ENCODE measurements around the gene APEH. TPM values are rescaled to one million over a fixed set of nuclear protein-coding genes. Genes with fewer than 3 reads are reported as not detected.

The APEH gene
- total and polyA plus RNA-seq, 12 donors, result 36.5 to 166 (median 124) TPM

GRCh38 chr3:49699281-49699979 is 25.3 kb downstream of the APEH start:
- intact Hi-C loops (cut with DNase I), result no loop called here
- Histone ChIP-seq H3K27me3 (no peaks in the 10 kb centered on the region), H3K9me3 (replicated peaks in 1 of 3) (no peaks in the 10 kb centered on the region), H3K27ac (no peak overlapping the region), H3K36me3 (replicated peaks in 1 of 2) (peaks cover 0 to 54% of the 10 kb centered on the region in 2 donors), H3K4me3 (no peak overlapping the region), H3K4me1 (replicated peaks in 1 of 2) (no peaks in the 10 kb centered on the region)
- TF ChIP-seq CTCF (IDR thresholded peaks at IDR 0.05) (no peak), POLR2A (IDR thresholded peaks at IDR 0.05) (no peak)
- 91 to 96% (median 94%) methylated on average over 11 to 16 of the region's 16 CpGs for WGBS, 4 donors
- no peak for DNase-seq

DNA sequence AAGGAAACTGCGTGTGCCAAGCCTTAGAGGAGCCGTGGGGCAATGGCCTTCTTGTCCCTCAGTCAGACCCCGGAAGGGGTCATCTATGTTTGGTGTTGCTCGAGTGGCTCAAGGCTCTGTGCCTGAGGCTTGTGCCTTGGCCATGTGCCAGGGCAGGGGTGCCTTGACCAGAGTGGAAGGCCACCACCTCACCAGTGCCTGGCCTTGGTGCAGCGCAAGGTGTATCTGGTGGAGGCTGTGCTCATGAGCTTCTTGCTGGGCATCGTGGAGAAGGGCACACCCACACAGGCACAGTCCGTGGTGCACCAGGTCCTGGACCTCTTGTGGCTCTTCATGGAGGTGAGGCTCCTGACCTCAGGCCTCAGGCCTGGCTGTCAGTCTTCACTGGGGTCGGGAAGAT is 25.9 kb downstream of the APEH start:
- Histone ChIP-seq H3K4me1 (replicated peaks in 1 of 2) (no peaks in the 10 kb centered on the region), H3K4me3 (no peak overlapping the region), H3K36me3 (replicated peaks in 1 of 2) (peaks cover 0 to 59% of the 10 kb centered on the region in 2 donors), H3K27ac (no peak overlapping the region), H3K9me3 (replicated peaks in 1 of 3) (no peaks in the 10 kb centered on the region), H3K27me3 (no peaks in the 10 kb centered on the region)
- WGBS, 4 donors, result 66 to 72% (median 69%) methylated on average over 4 to 8 of the region's 8 CpGs
- TF ChIP-seq POLR2A (IDR thresholded peaks at IDR 0.05) (no peak), CTCF (IDR thresholded peaks at IDR 0.05) (no peak)
- DNase-seq, result no peak
- intact Hi-C loops (cut with DNase I), result loop anchor here in 1 of 2 donors (10.0 kb wide), 1 partner anchor 135 kb away; no protein-coding TSS in a partner anchor

GRCh38 chr3:49700453-49701128 is 26.4 kb downstream of the APEH start:
- peaks cover 0 to 64% of the 10 kb centered on the region in 2 donors for H3K36me3 ChIP-seq (replicated peaks in 1 of 2)
- WGBS, 4 donors, result 78 to 87% (median 83%) methylated on average over 10 to 13 of the region's 13 CpGs
- no peaks in the 10 kb centered on the region for H3K9me3 ChIP-seq (replicated peaks in 1 of 3)
- H3K27ac ChIP-seq, result no peak overlapping the region
- no peaks in the 10 kb centered on the region for H3K27me3 ChIP-seq
- TF ChIP-seq POLR2A (IDR thresholded peaks at IDR 0.05), result no peak
- TF ChIP-seq CTCF (IDR thresholded peaks at IDR 0.05), result no peak
- intact Hi-C loops (cut with DNase I), result loop anchor here in 1 of 2 donors (10.0 kb wide), 1 partner anchor 134 kb away; no protein-coding TSS in a partner anchor
- no peaks in the 10 kb centered on the region for H3K4me1 ChIP-seq (replicated peaks in 1 of 2)
- no peak for DNase-seq
- no peak overlapping the region for H3K4me3 ChIP-seq

GRCh38 chr3:49701388-49702077 is 27.4 kb downstream of the APEH start:
- Histone ChIP-seq H3K36me3 (replicated peaks in 1 of 2) (peaks cover 0 to 71% of the 10 kb centered on the region in 2 donors), H3K27me3 (no peaks in the 10 kb centered on the region), H3K9me3 (replicated peaks in 1 of 3) (no peaks in the 10 kb centered on the region), H3K27ac (no peak overlapping the region), H3K4me1 (replicated peaks in 1 of 2) (no peaks in the 10 kb centered on the region), H3K4me3 (no peak overlapping the region)
- no peak for DNase-seq
- peak in 3 of 6 experiments; percentile 9 to 29 (median 16) for TF ChIP-seq CTCF (IDR thresholded peaks at IDR 0.05)
- TF ChIP-seq POLR2A (IDR thresholded peaks at IDR 0.05), result no peak
- WGBS, 4 donors, result 83 to 88% (median 86%) methylated on average over 15 to 21 of the region's 21 CpGs
- intact Hi-C loops (cut with DNase I), result loop anchor here in 1 of 2 donors (10.0 kb wide), 1 partner anchor 133 kb away; no protein-coding TSS in a partner anchor

Measured in adrenal gland (tissue), 12 donors.